GM18505 (cell line): ENCODE measurements around the gene TRPV2.

Experiments
- ATAC-seq: cut with Tn5 transposase; IDR thresholded peaks from one replicate; pipeline ENCODE4 v1.9.1; 2021; ENCODE audit not compliant: unreplicated experiment
- POLR2A ChIP-seq: IDR thresholded peaks from 4 replicates; pipeline ENCODE4 v1.6.1; 2011; ENCODE audit warnings: borderline replicate concordance; ENCODE audit not compliant: insufficient read depth, insufficient read length; ENCODE audit errors: extremely low read depth

TRPV2 gene

DNA sequence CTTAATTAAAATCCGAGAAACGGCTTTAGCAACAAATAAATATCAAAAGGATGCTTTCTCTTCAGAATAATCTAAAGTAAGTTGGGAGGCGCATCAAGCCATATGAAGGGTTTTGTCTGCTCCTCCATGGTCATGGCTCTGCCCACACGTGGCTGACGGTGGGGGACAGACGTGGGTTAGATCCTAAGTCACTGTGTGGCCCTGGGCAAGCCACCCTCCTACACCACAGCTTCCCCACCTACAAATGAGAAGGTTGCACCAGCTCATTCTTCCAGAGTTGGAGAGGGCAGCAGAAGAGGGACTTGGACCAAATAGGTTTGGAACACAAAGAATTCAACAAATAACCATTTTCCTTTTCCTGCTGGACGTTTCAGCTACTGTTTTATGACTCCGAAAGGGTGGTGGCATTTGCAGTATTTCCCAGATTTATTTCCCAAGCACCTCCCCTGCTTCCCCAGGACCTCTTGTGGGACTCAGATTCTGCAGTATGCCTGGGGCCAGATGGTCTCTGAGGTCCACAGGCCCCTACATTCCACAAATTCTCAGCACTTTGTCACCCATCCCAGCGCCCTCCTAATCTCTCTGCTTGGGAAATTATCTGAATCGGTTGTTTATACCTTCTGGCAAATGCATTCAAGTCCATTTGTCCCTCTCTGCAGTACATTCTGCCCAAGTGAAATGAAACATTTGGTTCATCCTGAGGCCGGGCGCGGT lies 58.8 kb downstream of the TRPV2 start:
- no peak for TF ChIP-seq POLR2A
- ATAC-seq: no peak

DNA sequence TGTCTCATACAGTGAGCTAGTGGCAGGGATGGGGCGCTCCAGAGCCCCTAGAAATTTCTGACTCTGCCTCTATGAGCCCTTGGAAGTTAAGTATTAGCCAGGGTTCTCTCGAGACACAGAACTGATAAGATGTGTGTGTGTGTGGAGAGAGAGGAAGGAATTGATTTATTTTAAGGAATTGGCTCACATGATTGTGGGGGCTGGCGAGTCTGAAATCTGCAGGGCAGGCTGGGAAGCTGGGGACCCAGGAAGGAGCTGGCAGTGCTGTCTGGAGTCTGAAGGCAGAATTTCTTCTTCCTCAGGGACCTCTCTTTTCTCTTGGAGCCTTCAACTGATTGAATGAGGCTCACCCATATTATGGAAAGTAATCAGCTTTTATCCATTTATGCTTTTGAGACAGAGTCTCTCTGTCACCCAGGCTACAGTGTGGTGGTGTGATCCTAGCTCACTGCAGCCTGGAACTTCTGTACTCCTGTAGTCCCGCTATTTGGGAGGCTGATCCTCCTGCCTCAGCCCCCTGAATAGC lies 59.9 kb downstream of the TRPV2 start:
- TF ChIP-seq POLR2A: no peak
- ATAC-seq: no peak

DNA sequence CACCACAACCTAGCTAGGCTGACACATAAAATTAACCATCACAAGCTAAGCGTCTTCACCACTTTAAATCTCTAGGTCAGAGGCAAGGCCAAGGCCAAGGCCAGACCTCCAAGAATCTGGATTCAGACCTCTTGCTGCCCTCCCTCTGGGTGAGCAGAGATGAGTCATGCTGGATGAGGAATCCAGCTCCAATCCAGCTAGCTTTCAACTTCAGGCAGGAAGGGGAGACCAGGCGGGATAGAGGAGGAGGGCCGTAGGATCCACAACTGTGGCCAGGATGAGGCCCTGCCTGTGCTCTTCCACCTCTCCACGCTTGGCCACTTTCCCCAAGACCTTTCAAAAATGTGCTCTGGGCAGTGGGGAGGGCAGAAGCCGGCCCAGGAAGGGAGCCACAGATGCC lies 61.9 kb downstream of the TRPV2 start:
- no peak for ATAC-seq
- no peak for TF ChIP-seq POLR2A

DNA sequence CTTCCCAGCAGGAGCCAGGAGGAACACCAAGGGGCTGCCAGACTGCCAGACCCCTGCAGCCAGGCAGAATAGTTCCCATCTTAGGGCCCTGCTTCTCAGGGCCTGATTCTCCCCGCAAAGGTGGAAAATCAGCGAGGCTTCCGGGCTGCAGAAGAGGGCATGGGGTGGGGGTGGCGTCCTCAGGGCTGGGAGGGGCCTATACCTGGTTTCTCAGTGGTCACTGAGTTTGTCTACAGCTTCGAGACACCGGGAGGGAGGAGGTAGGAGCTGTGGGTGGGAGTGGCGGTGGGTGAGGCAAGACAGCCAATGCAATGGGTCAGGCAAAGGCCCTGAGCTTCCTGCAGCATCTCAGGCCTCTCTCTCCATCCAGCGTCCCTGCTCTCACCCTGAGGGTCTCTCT lies 62.3 kb downstream of the TRPV2 start:
- no peak for ATAC-seq
- TF ChIP-seq POLR2A: no peak

DNA sequence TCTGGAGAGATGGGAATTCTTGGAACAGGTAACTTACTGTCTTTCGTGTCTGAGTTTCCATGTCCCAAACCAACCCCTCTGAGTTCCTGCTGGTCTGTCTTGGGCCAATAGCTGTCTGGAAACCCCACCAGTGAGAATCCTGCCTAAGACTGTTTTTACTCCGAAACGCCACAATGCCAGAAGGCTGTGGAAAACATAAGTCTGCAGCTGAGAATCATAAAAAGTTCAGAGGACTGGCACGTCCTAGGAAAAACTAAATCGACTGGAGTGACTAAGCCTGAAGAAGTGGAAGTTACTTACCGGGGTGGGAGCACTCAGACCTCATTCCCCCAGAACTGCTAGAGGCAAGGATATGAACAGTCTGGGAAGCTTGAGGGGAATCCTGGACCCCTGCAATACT lies 63.3 kb downstream of the TRPV2 start:
- ATAC-seq: no peak
- no peak for TF ChIP-seq POLR2A

DNA sequence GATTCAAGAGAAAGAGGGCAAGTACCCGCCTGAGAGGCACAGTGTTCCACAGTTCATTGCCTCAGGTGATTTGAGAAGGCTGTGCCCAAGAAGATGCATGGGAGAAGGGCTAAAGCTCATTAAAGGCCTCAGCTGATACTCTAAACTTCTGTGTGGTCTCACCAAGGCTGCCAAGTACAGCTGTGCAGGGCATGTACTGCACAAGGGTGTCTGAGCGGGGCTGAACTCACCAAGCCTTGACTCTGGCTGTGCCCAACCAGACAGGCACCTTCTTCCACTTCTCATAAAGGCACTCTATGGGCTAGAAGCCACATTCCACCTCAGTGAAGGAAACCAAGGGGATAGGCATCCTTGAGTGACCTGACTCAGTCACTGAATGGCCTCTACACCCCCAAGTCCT lies 63.9 kb downstream of the TRPV2 start:
- no peak for TF ChIP-seq POLR2A
- ATAC-seq: no peak

DNA sequence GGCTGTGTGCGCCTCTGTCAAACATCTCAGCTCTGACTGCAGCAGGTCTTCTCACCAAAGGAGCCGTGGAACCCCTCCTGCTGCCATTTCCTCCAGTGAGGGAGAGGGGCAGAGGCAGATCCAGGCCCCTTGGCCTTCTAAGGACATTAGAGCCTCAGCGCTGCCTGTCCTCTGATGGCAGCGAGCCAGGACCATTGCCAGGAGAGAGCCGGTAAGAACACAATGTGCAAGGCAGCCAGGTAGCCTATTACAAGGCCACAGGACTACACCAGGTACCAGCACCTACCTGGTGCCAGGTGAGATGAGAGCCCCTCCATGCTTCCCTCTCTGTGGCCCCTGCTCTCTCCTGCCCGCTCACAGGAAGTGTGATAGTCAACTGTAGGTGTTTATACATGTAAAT lies 65.6 kb downstream of the TRPV2 start:
- no peak for ATAC-seq
- TF ChIP-seq POLR2A: no peak

DNA sequence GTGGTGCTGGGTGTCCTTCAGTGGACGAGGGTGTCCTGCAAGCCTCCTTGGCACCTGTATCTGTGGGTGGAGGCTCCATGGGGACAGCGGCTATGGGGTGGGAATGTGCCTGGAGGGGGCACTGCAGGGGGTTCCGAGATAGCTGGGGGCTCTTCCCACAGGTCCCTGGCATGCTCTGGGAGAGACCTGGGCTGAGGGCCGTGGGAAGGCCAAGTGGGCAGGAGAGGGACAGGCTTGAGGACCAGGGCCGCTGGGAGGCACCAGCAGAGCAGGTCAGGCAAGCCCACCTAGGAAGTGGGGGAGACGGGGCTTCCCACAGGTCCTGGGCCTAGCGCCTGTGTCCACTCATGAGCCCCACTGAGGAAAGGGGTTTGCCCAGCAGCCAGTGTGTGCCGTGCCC lies 66.9 kb downstream of the TRPV2 start:
- no peak for TF ChIP-seq POLR2A
- ATAC-seq: no peak

DNA sequence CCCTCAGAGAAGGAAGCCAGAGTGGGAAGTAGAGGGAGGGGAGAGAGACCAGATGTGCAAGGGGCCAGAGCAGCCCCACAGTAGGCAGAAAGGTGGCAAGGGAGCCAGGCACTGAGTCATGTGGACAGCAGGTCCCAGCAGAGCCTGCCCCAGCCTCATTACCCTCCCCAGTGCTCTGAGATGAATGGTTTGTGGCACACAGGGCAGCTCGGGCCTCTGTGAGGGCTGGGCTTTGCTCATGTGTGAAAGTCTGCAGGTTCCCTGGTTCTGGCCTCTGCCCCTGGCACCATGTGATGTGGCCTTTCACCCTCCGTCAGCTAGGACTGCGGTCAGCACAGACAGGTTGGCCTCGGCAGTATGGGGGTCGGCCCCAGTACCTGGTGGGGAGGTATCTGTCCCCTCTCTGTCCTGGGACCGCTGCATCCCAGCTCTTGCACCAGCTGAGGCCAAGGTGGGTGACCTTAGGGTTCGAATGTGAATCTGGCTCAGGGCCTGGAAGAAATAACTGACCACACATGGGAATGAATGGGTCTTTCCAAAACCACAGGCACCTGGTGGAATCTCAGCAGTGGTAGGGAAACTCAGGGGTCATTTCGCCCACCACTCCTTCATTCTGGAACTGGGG lies 67.8 kb downstream of the TRPV2 start:
- no peak for ATAC-seq
- TF ChIP-seq POLR2A: no peak

DNA sequence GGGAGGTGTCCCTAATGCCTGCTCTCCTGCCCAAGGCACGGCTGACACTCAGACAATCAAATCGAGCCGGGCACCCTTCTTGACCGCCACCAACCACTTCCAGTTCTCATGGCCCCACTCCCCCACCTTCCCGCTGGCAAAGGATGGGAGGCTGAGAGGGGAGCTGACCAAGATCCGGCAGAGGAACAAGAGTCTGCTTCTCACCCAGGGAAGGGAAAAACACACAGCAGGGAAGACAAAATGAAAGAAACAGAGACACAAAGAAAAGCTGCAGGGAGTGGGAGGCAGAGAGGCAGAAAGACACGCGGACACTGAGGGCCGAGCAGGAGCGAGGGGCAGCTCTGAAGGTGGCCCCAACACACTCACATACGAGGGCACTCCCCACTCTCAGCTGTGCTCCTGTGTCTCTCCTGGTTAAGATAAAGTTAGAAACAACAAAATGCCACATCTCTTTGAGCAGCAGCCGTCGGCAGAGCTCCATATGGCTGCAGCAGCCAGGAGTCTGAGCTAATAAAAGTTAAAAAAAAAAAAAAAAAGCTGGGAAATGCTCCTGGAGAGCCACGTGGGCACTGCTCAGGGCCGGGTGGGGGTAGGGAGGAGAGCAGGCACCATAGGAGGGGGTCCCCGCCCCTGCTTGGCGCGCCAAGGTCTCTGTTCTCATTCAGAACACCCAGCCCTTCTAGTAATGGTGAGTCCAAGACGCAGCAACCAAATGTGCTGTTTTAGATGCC lies 69.2 kb downstream of the TRPV2 start:
- TF ChIP-seq POLR2A: no peak
- no peak for ATAC-seq
